NCI-H187 treated with DMSO at 0.1 percent for 48 hours (cell line): Measurements from ENCODE around the gene DCC.

Experiments used
- DNase-seq: peaks from one replicate; lab custom pipeline; 2025; lab: John Stamatoyannopoulos, UW

The DCC gene

GRCh38 chr18:52933356-52933755 lies 593.4 kb downstream of the DCC start:
- DNase-seq = no peak

- no peak for DNase-seq
Measured at GRCh38 chr18:52936931-52937330, 596.9 kb downstream of the DCC start.

GRCh38 chr18:52937840-52938239 lies 597.8 kb downstream of the DCC start:
- DNase-seq = no peak

- DNase-seq = no peak
Measured at GRCh38 chr18:52945552-52945951, 605.6 kb downstream of the DCC start.

- DNase-seq = no peak
Measured at GRCh38 chr18:52948868-52949444, 609.0 kb downstream of the DCC start.

- no peak for DNase-seq
Measured at GRCh38 chr18:52950155-52950554, 610.2 kb downstream of the DCC start.

GRCh38 chr18:52953387-52953786 lies 613.4 kb downstream of the DCC start:
- no peak for DNase-seq

GRCh38 chr18:52963481-52963880 lies 623.5 kb downstream of the DCC start:
- no peak for DNase-seq

- DNase-seq = no peak
Measured at GRCh38 chr18:52970686-52971085, 630.7 kb downstream of the DCC start.

GRCh38 chr18:52971097-52971496 lies 631.1 kb downstream of the DCC start:
- no peak for DNase-seq

- no peak for DNase-seq
Measured at GRCh38 chr18:52979892-52980291, 639.9 kb downstream of the DCC start.

GRCh38 chr18:52991246-52991645 lies 651.2 kb downstream of the DCC start:
- no peak for DNase-seq

GRCh38 chr18:52992041-52992440 lies 652.0 kb downstream of the DCC start:
- DNase-seq = no peak

- no peak for DNase-seq
Measured at GRCh38 chr18:52995875-52996274, 655.9 kb downstream of the DCC start.

- DNase-seq = no peak
Measured at GRCh38 chr18:52999633-53000032, 659.6 kb downstream of the DCC start.

- DNase-seq = no peak
Measured at GRCh38 chr18:53004798-53005197, 664.8 kb downstream of the DCC start.

GRCh38 chr18:53018791-53019190 lies 678.8 kb downstream of the DCC start:
- DNase-seq = no peak

- DNase-seq = no peak
Measured at GRCh38 chr18:53025247-53025646, 685.2 kb downstream of the DCC start.

- DNase-seq = no peak
Measured at GRCh38 chr18:53028565-53028964, 688.6 kb downstream of the DCC start.

GRCh38 chr18:53033128-53033527 lies 693.1 kb downstream of the DCC start:
- DNase-seq = no peak

- DNase-seq = no peak
Measured at GRCh38 chr18:53038608-53039007, 698.6 kb downstream of the DCC start.

GRCh38 chr18:53040286-53040685 lies 700.3 kb downstream of the DCC start:
- no peak for DNase-seq

- DNase-seq = no peak
Measured at GRCh38 chr18:53056064-53056463, 716.1 kb downstream of the DCC start.

- peak; percentile 15 for DNase-seq
Measured at GRCh38 chr18:53070788-53071187, 730.8 kb downstream of the DCC start.

GRCh38 chr18:53080687-53081086 lies 740.7 kb downstream of the DCC start:
- no peak for DNase-seq
